GM12864 (cell line): Measurements from ENCODE around the gene CHGA.

Source experiments
- DNase-seq: peaks from one replicate; pipeline ENCODE4 v3.0.0-alpha.2; 2011; ENCODE audit warnings: low read depth
- H3K4me3 ChIP-seq: 2 replicates; pipeline ENCODE4 v1.5.1; 2011; ENCODE audit warnings: mild to moderate bottlenecking, low read depth, low read length, control low read depth
- TF ChIP-seq, protein P1 (sequence below): IDR thresholded peaks from 2 replicates; pipeline ENCODE4 v1.5.1; 2011; ENCODE audit warnings: low read depth, mild to moderate bottlenecking, moderate library complexity, low read length, control low read depth, inconsistent platforms; ENCODE audit errors: missing control alignments

The CHGA gene

DNA sequence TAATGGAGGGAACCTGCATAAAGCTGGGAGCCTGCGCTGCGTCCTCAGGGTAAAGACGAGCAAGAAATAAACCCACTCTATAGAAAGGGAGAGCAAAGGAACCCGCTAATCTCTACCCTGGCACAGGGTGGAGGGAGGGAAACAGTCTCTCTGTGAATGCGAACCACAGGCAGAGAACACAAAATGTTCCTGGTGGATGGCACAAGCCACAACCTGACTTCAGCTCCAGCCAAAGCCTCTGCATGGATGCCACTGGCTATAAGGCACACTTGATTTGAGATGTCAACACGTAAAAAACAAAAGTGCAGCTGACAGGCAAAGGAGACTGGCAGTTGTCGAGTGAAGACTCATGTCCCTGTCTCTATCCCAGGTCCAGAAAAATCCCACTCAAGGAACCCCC is 32.4 kb downstream of the CHGA start:
- no peak for DNase-seq
- no peak overlapping the region for H3K4me3 ChIP-seq
- TF ChIP-seq, protein P1, sequence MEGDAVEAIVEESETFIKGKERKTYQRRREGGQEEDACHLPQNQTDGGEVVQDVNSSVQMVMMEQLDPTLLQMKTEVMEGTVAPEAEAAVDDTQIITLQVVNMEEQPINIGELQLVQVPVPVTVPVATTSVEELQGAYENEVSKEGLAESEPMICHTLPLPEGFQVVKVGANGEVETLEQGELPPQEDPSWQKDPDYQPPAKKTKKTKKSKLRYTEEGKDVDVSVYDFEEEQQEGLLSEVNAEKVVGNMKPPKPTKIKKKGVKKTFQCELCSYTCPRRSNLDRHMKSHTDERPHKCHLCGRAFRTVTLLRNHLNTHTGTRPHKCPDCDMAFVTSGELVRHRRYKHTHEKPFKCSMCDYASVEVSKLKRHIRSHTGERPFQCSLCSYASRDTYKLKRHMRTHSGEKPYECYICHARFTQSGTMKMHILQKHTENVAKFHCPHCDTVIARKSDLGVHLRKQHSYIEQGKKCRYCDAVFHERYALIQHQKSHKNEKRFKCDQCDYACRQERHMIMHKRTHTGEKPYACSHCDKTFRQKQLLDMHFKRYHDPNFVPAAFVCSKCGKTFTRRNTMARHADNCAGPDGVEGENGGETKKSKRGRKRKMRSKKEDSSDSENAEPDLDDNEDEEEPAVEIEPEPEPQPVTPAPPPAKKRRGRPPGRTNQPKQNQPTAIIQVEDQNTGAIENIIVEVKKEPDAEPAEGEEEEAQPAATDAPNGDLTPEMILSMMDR, result no peak

DNA sequence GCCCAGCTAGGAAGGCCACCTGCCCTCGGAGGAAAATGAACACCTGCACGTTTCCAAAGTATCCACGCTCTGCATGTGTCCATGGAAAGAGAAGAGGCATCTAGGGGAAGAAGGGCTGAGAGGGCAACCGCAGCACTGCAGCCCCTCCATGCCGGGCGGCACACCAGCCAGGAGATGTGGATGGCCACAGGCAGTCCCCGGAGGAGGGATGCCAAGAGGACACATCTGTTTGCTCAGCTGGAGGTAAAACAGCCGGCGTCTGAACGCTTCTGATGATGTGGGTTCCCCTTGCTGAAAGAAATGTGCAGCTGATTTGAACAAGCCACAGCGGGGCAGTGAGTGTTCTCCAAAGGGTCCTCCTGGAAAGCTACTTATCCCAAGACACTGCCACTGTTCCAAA is 34.0 kb downstream of the CHGA start:
- no peak for DNase-seq
- TF ChIP-seq, protein P1, result no peak
- no peak overlapping the region for H3K4me3 ChIP-seq

DNA sequence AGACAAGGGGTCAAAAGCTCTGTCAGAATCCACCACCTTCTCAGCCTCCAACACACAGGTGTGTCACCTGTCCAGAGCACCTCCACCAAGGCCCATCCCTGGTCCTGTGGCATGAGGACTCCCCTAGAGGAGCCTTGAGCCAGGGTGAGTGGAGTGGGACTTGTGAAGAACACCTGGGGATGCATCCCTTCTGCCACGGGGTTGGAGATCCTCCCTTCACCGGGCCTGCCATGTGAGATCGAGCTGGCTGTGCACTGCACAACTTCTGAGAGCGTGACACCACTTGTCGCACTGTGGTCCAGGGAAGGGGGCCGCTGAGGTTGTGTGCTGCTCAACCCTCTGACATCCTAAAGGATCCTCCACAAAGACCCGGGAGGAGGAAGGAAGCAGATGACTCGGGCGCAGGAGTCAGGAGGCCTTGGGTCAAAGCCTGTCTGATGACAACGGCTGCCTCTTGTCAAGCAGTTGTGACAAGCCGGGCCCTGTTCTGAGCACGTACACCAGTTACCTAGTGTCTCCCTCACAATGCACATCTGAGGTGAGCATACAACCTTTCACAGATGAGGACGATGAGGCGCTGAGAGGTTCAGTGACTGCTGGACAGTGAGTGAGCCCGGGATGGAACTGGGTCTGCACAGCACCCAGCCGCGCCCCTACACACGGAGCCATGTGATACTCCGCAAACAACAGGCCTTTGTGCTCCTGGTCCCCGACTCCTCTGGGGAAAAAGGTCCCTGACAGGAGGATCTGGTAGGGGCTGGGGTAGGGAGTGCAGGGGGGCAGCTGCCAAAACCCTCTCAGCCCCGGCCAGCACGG is 35.6 kb downstream of the CHGA start:
- no peak for DNase-seq
- TF ChIP-seq, protein P1, result no peak
- no peak overlapping the region for H3K4me3 ChIP-seq

DNA sequence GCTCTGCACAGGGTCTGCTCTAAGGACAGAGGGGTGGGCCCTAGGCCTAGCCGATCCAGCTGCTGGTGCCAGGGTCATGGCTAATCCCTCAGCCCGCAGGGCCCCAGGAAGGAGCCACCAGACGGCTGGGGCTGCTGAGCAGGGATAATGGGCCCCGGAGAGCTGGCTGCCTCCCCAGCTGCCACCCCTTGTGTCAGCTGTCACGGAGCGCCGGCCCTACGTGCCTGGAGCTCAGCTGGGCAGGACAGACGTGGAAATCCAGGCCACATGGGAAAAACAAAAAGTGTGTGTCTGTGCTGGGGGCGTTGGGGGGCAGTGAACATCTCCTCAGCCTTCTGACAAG is 36.2 kb downstream of the CHGA start:
- no peak for DNase-seq
- H3K4me3 ChIP-seq, result no peak overlapping the region
- TF ChIP-seq, protein P1, result no peak

DNA sequence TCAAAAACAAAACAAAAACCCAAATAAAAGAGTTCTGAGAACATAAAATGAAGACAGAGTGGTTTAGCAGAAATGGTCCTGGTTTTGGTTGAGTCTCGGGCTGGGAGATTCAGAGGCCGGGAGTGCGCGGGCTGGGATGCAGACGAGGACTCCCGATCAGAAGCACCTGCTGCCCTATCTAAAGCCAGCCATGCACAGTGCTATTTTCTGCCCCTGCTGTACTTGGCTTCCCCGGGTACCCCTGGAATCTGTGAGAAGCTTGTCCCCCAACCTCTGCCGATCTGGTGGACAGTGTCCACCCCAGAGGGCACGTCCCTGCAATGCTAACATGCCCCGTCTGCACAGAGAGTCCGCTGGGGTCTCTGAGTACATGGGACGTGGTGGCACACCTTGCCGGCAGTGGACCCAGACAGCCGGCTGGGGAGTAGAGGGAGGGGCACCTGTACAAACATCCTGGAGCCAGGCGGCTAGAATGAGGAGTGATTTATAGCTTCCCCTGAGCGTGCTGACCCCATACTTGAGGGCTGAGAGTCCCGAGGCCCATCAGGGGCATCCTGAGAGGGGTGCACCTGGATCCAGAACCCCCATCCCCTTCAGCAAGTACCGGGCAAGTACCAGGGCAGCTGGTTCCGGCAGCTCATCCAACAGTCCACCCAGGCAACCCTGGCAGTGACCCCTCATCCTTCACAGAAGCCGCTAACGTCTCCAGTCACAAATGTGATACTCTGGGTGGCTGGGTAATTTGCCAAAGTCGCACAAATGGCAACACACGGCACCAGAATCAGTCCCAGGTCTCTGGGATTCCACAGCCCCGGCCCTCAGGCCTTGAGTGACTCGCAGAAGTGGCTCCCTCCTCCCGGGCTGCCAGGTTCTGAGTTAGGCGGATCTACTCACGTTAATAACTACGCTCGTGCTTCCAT is 37.1 kb downstream of the CHGA start:
- DNase-seq, result no peak
- H3K4me3 ChIP-seq, result no peak overlapping the region
- TF ChIP-seq, protein P1, result no peak

DNA sequence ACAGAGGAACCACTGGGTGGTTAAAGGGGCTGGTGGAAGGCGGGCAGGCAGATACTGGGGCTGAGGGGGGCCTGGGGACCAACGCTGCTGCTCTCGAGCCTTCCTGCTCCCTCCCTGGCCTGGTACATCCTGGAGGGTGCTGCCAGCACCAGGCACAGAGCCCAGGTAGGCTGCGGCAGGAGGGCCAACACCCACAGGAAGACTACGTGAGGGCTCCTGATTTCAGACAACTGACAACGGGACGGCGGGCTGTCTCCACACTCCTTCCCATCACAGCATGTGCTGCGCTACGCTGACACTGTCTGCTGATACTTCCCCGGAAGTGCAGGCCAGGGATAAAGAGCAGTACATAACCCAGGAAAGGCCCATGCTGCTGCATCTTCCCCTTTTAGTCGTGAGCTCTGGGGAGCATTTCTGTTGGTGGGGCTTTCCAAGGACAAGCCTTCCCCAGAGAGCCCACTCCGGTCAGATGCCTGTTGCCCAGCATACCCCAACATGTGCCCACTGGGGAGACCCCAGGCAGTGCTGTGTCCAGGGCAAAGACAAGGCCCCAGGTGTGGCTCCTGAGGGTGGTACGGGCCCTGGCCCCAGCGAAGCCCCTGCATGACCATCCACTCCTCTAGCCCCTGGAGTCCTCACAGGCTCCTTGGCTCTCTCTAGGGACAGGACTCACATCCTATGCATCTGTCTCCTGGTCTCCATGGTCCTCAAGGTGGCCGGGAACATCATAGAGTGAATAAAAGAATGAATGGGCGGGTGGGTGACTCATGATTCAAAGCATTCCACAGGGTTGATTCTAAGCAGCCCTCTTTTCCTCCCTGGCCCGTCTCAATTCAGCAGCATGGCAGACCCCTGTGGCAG is 38.0 kb downstream of the CHGA start:
- H3K4me3 ChIP-seq, result no peak overlapping the region
- no peak for DNase-seq
- TF ChIP-seq, protein P1, result no peak
